Endothelial cell of umbilical vein (primary cell): ENCODE results near the gene SULT1C4. TPM values are rescaled to one million over a fixed set of nuclear protein-coding genes. Genes with fewer than 3 reads are reported as not detected.

Experiments used
- BruUV-seq: library from RNA; stranded (reverse); fragments of 400-500 nt; replicated peaks from 2 replicates; lab custom pipeline; 2021; lab: Mats Ljungman, UMichigan
- CTCF ChIA-PET: fragments of 300-600, 350-600 bp; sonication (Branson Sonifier 250); formaldehyde crosslinking; loops from one replicate; lab custom pipeline; 2021; ENCODE audit warnings: antibody characterized with exemption, inconsistent platforms; lab: Charles Lee
- POLR2A ChIA-PET: fragments of 300-600, 350-600 bp; sonication (Branson Sonifier 250); formaldehyde crosslinking; loops from one replicate; lab custom pipeline; 2021; ENCODE audit warnings: antibody characterized with exemption, inconsistent platforms; lab: Charles Lee
- DNase-seq: peaks from one replicate; pipeline ENCODE4 v3.0.0-alpha.2; 2011; ENCODE audit warnings: low read depth, low spot score
- FAIRE-seq: peaks from 2 replicates; lab custom pipeline; 2011; peaks lifted over from hg19 to GRCh38; lab: Jason Lieb, UNC
- H2AFZ ChIP-seq: 2 replicates; pipeline ENCODE4 v1.6.0; 2012; ENCODE audit warnings: low read depth, low read length, control low read depth, inconsistent platforms
- H3K27ac ChIP-seq: 2 replicates; pipeline ENCODE4 v1.5.1; 2011; ENCODE audit warnings: low read depth, mild to moderate bottlenecking, control low read depth, low read length, moderate library complexity; ENCODE audit not compliant: insufficient read depth
- H3K27me3 ChIP-seq, 2 experiments: 2 replicates each; pipeline versions ENCODE4 v1.6.0 to v1.6.1; 2011; ENCODE audit warnings: low read length in 2 of 2, mixed read lengths in 1 of 2; ENCODE audit not compliant: control insufficient read depth in 2 of 2, insufficient read depth in 2 of 2
- H3K36me3 ChIP-seq, 2 experiments: 2 replicates in 1 of 2; 3 replicates in 1 of 2; pipeline ENCODE4 v1.5.1; 2011; ENCODE audit warnings: low read length in 2 of 2, mild to moderate bottlenecking in 1 of 2, moderate library complexity in 1 of 2; ENCODE audit not compliant: control insufficient read depth in 2 of 2, insufficient read depth in 2 of 2; ENCODE audit errors: extremely low read depth in 1 of 2
- H3K4me1 ChIP-seq: 3 replicates; pipeline ENCODE4 v1.5.1; 2011; ENCODE audit warnings: mild to moderate bottlenecking, low read length; ENCODE audit not compliant: control insufficient read depth, insufficient read depth; ENCODE audit errors: extremely low read depth
- H3K4me2 ChIP-seq: 2 replicates; pipeline ENCODE4 v1.6.1; 2011; ENCODE audit warnings: low read length, control low read depth, mixed read lengths; ENCODE audit not compliant: insufficient read depth
- H3K4me3 ChIP-seq, 3 experiments: fragments of 200-600 bp in 1 of 3; sonication (generic), shearing (Covaris generic) in 1 of 3; replicated peaks in 1 of 3; 2 replicates each; pipeline ENCODE4 v1.5.1; 2011 to 2016; ENCODE audit warnings: control low read depth in 3 of 3, low read length in 3 of 3, mild to moderate bottlenecking in 2 of 3, inconsistent platforms in 1 of 3, low read depth in 1 of 3, moderate library complexity in 1 of 3; ENCODE audit not compliant: insufficient read depth in 1 of 3
- H3K79me2 ChIP-seq: 2 replicates; pipeline ENCODE4 v1.6.0; 2012; ENCODE audit warnings: low read length, inconsistent platforms; ENCODE audit not compliant: control insufficient read depth, insufficient read depth
- H3K9ac ChIP-seq: replicated peaks from 2 replicates; pipeline ENCODE3; 2011; ENCODE audit warnings: low read length, control low read depth; ENCODE audit not compliant: insufficient read depth; ENCODE audit errors: extremely low read depth
- H3K9me1 ChIP-seq: replicated peaks from 3 replicates; pipeline ENCODE4 v1.6.0; 2011; ENCODE audit warnings: mild to moderate bottlenecking, low read length; ENCODE audit not compliant: control insufficient read depth, insufficient read depth; ENCODE audit errors: extremely low read depth
- H3K9me3 ChIP-seq: replicated peaks from 2 replicates; pipeline ENCODE4 v1.5.1; 2012; ENCODE audit warnings: low read length, inconsistent platforms; ENCODE audit not compliant: control insufficient read depth, insufficient read depth
- H4K20me1 ChIP-seq: replicated peaks from 2 replicates; pipeline ENCODE3; 2011; ENCODE audit warnings: mild to moderate bottlenecking, low read length; ENCODE audit not compliant: control insufficient read depth, insufficient read depth; ENCODE audit errors: extremely low read depth
- EZH2 ChIP-seq: IDR thresholded peaks from 2 replicates; pipeline ENCODE4 v1.6.1; 2012; ENCODE audit warnings: borderline replicate concordance, low read depth, mild to moderate bottlenecking, moderate library complexity, low read length, inconsistent platforms; ENCODE audit not compliant: severe bottlenecking
- FOS ChIP-seq: IDR thresholded peaks from 2 replicates; pipeline ENCODE4 v1.6.1; 2011; ENCODE audit warnings: mild to moderate bottlenecking, low read length, moderate library complexity, borderline replicate concordance; ENCODE audit not compliant: insufficient read depth
- GATA2 ChIP-seq: IDR thresholded peaks from 2 replicates; pipeline ENCODE4 v1.7.0; 2011; ENCODE audit warnings: low read depth, mild to moderate bottlenecking, moderate library complexity, mixed read lengths, low read length; ENCODE audit not compliant: insufficient read length, insufficient read depth
- JUN ChIP-seq: IDR thresholded peaks from 2 replicates; pipeline ENCODE4 v1.6.1; 2011; ENCODE audit warnings: borderline replicate concordance, low read depth; ENCODE audit not compliant: insufficient read length, insufficient read depth
- MYC ChIP-seq: IDR thresholded peaks from one replicate; pipeline ENCODE4 v1.6.1; 2011; ENCODE audit warnings: mild to moderate bottlenecking, low read depth, low read length
- POLR2A ChIP-seq: IDR thresholded peaks from 2 replicates; pipeline ENCODE4 v1.6.1; 2012; ENCODE audit warnings: low read depth, mild to moderate bottlenecking, control low read depth, low read length
- POLR2AphosphoS5 ChIP-seq: IDR thresholded peaks from 2 replicates; pipeline ENCODE4 v1.6.1; 2012; ENCODE audit warnings: low read depth, mild to moderate bottlenecking, control low read depth, low read length, moderate library complexity; ENCODE audit not compliant: insufficient read depth
- dilution Hi-C: fragments of 300-500 bp; cut with MboI; formaldehyde crosslinking; loops from one replicate; pipeline ENCODE4 v1.15.0; 2019; ENCODE audit warnings: low sequenced_read_pairs; ENCODE audit not compliant: extremely low pct_ligation_motif_present
- intact Hi-C: fragments of 100-400 bp; cut with micrococcal nuclease; formaldehyde crosslinking; loops from one replicate; pipeline ENCODE4 v1.10.0; 2022
- polyA plus RNA-seq, 4 experiments: library from polyadenylated mRNA; depleted of rRNA in 3 of 4; stranded (reverse) in 3 of 4; unstranded in 1 of 4; fragments of >200 nt; gene quantifications; 2 replicates each; pipeline versions ENCODE4 v1.2.1 to v1.2.3, GENCODE V29; 2011 to 2012; ENCODE audit warnings: missing spikeins in 1 of 4
- total RNA-seq: library from RNA; stranded (reverse); gene quantifications from 2 replicates; pipeline ENCODE4 v1.2.3, GENCODE V29; 2021
- TF ChIP-seq, protein P1 (sequence below), 2 donors: IDR thresholded peaks; 1 replicate in 1 of 2; 2 replicates in 1 of 2; pipeline ENCODE4 v1.5.1; 2011; ENCODE audit warnings: low read length in 2 of 2, mild to moderate bottlenecking in 2 of 2, moderate library complexity in 2 of 2, control low read depth in 1 of 2, inconsistent platforms in 1 of 2, low read depth in 1 of 2; ENCODE audit not compliant: insufficient read depth in 1 of 2; ENCODE audit errors: extremely low read depth in 1 of 2
- TF ChIP-seq, protein P2 (sequence below): IDR thresholded peaks from 2 replicates; pipeline ENCODE4 v1.6.1; 2011; ENCODE audit not compliant: insufficient read depth, insufficient read length

SULT1C4 gene
- total and polyA plus RNA-seq, 2 donors (not counting 3 experiments of a cell fraction or from before 2014, with no cell fraction given): 17.2 to 29.3 TPM

DNA sequence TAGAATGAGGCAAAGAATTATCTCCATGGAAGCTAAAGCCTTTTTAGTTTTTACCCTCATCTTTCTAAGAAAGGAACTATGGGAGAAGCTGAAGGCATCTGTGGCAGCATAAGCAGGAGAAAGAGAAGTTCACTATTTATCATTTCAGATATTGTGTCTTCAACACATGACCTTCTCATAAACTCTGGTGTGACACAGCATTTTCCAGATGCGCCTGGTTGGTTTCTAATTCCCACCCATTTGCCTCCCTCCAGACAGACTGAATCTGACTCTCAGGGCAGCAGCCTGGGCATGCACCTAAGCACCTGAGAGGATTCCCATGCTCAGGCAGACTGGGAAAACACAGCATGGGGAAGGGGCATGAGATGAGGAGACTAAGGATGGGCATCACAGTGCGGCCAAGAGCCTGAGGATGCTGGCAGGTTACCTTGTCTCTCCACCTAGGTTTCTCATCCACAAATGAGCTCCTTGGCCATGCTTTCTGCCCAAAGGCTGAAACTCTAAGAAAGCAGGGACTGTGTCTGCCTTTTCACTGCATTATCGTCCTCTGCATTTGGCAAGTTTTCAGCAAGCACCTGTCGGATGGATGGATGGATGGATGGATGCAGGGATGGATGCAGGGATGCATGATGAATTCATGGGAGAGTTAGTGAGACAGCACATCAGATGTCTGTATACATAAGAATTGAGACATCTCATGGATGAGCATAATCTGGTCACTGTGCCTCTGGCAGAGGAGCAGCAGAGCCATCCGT, 28.8 kb upstream of the SULT1C4 start:
- H3K36me3 ChIP-seq: no peaks in the 10 kb centered on the region
- no peaks in the 10 kb centered on the region for H3K79me2 ChIP-seq
- H3K9ac ChIP-seq: no peak overlapping the region
- FAIRE-seq (no peak), DNase-seq (no peak)
- no peaks in the 10 kb centered on the region for H3K9me3 ChIP-seq
- no TSS peak for BruUV-seq
- no peaks in the 10 kb centered on the region for H4K20me1 ChIP-seq
- CTCF ChIA-PET: interaction anchor here (0.7 to 1.6 kb wide), 4 partner anchors 15 to 237 kb away, joined by 3 to 6 read pairs (median 4); partner anchors contain the start of gene SULT1C4
- no peak overlapping the region for H3K4me2 ChIP-seq
- no peak overlapping the region for H3K27ac ChIP-seq
- no peak overlapping the region for H2AFZ ChIP-seq
- no peaks in the 10 kb centered on the region for H3K4me1 ChIP-seq
- intact Hi-C loops (no loop called here), dilution Hi-C loops (no loop called here)
- POLR2A ChIA-PET: no interaction called here
- peaks cover 18 to 27% of the 10 kb centered on the region in 2 experiments for H3K27me3 ChIP-seq
- no peak for TF ChIP-seq MYC
- H3K9me1 ChIP-seq: no peaks in the 10 kb centered on the region
- H3K4me3 ChIP-seq: no peak overlapping the region

DNA sequence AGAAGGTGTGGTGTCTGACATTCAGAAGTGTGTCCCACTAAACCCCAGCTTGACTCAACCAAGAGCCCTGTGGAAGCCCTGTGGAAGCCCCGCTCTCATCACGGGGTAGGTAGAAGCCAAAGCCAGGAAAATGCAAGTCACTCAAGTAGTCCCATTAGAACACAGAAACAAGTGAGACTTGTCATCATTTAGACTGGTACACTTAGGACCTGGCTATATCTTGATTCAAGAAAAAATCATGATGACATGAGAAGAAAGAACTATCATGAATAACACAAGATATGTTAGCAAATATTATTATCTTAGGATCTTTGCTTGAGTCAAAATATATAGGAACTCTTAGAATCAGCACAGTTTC, 28.2 kb upstream of the SULT1C4 start:
- no peak for FAIRE-seq
- Histone ChIP-seq H3K9ac (no peak overlapping the region), H3K4me3 (no peak overlapping the region), H3K9me3 (no peaks in the 10 kb centered on the region), H3K36me3 (no peaks in the 10 kb centered on the region), H3K9me1 (no peaks in the 10 kb centered on the region), H3K27ac (no peak overlapping the region), H3K4me2 (no peak overlapping the region), H2AFZ (no peak overlapping the region), H4K20me1 (no peaks in the 10 kb centered on the region), H3K79me2 (no peaks in the 10 kb centered on the region), H3K27me3 (peaks cover 21 to 27% of the 10 kb centered on the region in 2 experiments), H3K4me1 (no peaks in the 10 kb centered on the region)
- DNase-seq: no peak
- CTCF ChIA-PET: interaction anchor here (0.7 to 1.6 kb wide), 3 partner anchors 14 to 234 kb away, joined by 3 to 6 read pairs (median 4); partner anchors contain the start of gene SULT1C4
- intact Hi-C loops: no loop called here
- dilution Hi-C loops: no loop called here
- POLR2A ChIA-PET: no interaction called here
- no TSS peak for BruUV-seq
- no peak for TF ChIP-seq POLR2AphosphoS5
- TF ChIP-seq POLR2A: no peak
- no peak for TF ChIP-seq MYC
- TF ChIP-seq, protein P1, sequence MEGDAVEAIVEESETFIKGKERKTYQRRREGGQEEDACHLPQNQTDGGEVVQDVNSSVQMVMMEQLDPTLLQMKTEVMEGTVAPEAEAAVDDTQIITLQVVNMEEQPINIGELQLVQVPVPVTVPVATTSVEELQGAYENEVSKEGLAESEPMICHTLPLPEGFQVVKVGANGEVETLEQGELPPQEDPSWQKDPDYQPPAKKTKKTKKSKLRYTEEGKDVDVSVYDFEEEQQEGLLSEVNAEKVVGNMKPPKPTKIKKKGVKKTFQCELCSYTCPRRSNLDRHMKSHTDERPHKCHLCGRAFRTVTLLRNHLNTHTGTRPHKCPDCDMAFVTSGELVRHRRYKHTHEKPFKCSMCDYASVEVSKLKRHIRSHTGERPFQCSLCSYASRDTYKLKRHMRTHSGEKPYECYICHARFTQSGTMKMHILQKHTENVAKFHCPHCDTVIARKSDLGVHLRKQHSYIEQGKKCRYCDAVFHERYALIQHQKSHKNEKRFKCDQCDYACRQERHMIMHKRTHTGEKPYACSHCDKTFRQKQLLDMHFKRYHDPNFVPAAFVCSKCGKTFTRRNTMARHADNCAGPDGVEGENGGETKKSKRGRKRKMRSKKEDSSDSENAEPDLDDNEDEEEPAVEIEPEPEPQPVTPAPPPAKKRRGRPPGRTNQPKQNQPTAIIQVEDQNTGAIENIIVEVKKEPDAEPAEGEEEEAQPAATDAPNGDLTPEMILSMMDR (IDR thresholded peaks at IDR 0.05; ENCODE audit: extremely low read depth in 1 of 2, insufficient read depth in 1 of 2, low read depth in 1 of 2, low read length in 2 of 2): no peak
- TF ChIP-seq FOS: no peak
- TF ChIP-seq, protein P2, sequence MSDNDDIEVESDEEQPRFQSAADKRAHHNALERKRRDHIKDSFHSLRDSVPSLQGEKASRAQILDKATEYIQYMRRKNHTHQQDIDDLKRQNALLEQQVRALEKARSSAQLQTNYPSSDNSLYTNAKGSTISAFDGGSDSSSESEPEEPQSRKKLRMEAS: no peak
- TF ChIP-seq JUN: no peak
- TF ChIP-seq GATA2: no peak
- no peak for TF ChIP-seq EZH2
